Measurements from ENCODE around the gene HPS6.

Gene HPS6

GRCh38 chr10:102112210-102112817 lies 47.2 kb downstream of the HPS6 start:
- no peak for DNase-seq (ENCODE audit: extremely low read depth, low read depth)
- H3K4me3 ChIP-seq (replicated peaks; ENCODE audit: low read depth, low read length), result peak overlapping the region; percentile 88
- peak; percentile 24 for TF ChIP-seq CTCF (IDR thresholded peaks at IDR 0.05; ENCODE audit: low read depth, low read length, missing control alignments)

- no peak for TF ChIP-seq CTCF (IDR thresholded peaks at IDR 0.05; ENCODE audit: low read depth, low read length, missing control alignments)
- peak overlapping the region; percentile 88 for H3K4me3 ChIP-seq (replicated peaks; ENCODE audit: low read depth, low read length)
- DNase-seq (ENCODE audit: extremely low read depth, low read depth), result no peak
These were observed 48.3 kb downstream of the HPS6 start for GRCh38 chr10:102113261-102113955.

GRCh38 chr10:102113956-102114857 lies 49.1 kb downstream of the HPS6 start:
- peak overlapping the region; percentile 88 for H3K4me3 ChIP-seq (replicated peaks; ENCODE audit: low read depth, low read length)
- TF ChIP-seq CTCF (IDR thresholded peaks at IDR 0.05; ENCODE audit: low read depth, low read length, missing control alignments), result no peak
- DNase-seq (ENCODE audit: extremely low read depth, low read depth), result no peak

GRCh38 chr10:102114861-102115618 lies 49.9 kb downstream of the HPS6 start:
- no peak for TF ChIP-seq CTCF (IDR thresholded peaks at IDR 0.05; ENCODE audit: low read depth, low read length, missing control alignments)
- no peak for DNase-seq (ENCODE audit: extremely low read depth, low read depth)
- H3K4me3 ChIP-seq (replicated peaks; ENCODE audit: low read depth, low read length), result peak overlapping the region; percentile 88

GRCh38 chr10:102115775-102116174 lies 50.6 kb downstream of the HPS6 start:
- no peak for TF ChIP-seq CTCF (IDR thresholded peaks at IDR 0.05; ENCODE audit: low read depth, low read length, missing control alignments)
- peak overlapping the region; percentile 88; the same call in 1 of the 2 replicates for H3K4me3 ChIP-seq (replicated peaks; ENCODE audit: low read depth, low read length)
- no peak for DNase-seq (ENCODE audit: extremely low read depth, low read depth)

- no peak for TF ChIP-seq CTCF (IDR thresholded peaks at IDR 0.05; ENCODE audit: low read depth, low read length, missing control alignments)
- DNase-seq (ENCODE audit: extremely low read depth, low read depth), result no peak
- H3K4me3 ChIP-seq (replicated peaks; ENCODE audit: low read depth, low read length), result peak overlapping the region; percentile 80
These were observed 51.5 kb downstream of the HPS6 start for GRCh38 chr10:102116656-102117055.
